ENCODE results near the gene GPSM1. TPM values are rescaled to one million over a fixed set of nuclear protein-coding genes. Genes with fewer than 3 reads are reported as not detected.

GPSM1 gene
- total and polyA plus RNA-seq, 2 donors (not counting 1 experiment from before 2014, with no cell fraction given) = 2.4 to 6.3 TPM

DNA sequence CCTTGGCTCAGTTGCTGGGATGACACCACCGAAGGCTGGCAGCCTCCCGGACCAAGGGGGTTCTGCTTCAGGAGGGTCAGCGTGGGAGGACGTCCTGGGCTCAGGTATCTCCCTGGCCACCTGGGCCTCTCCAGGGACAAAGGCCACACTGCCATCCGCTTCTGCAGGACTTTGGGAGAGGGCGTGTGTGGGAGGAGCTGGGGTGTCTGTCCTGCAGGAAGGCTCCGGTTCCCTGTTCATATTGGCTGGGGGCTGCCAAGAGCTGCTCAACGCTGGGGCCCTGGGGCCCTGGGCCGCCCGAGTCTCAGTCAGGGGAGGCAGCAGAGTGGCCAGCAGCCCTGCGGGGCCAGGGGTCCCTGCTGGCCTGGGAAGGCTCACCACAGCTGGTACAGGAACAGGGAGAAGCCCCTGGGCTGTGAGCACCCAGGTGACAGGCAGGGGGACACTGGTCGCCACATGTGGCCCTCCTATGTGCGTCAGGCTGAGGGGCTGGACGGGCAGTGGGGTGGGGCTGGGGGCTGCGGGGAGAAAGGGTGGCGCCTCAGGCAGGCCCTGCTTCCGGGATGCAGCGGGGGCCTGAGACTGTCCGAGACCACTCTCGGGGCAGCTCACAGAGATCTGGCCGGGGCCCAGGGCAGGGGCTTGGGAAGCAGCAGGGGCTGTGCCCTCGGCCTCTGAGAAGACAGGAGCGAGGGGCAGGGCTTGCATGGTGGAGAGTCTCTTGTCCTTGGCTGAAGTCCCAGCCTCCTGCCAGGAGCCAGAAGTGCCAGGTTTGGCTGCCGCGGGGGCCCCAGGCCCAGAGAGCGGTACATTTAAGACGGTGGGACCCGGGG is 51.0 kb downstream of the GPSM1 start:
- H3K4me2 ChIP-seq (replicated peaks; ENCODE audit: low read depth, low read length, poor library complexity, severe bottlenecking) = no peak overlapping the region
- no peaks in the 10 kb centered on the region for H3K27me3 ChIP-seq (replicated peaks in 1 of 4; ENCODE audit: control extremely low read depth in 1 of 4, control insufficient read depth in 3 of 4, insufficient read depth in 4 of 4, low read length in 3 of 4)
- no peak overlapping the region for H3K27ac Mint-ChIP-seq
- H3K4me3 Mint-ChIP-seq = no peak overlapping the region
- no peaks in the 10 kb centered on the region for H3K4me1 Mint-ChIP-seq
- H3K36me3 ChIP-seq (replicated peaks in 1 of 2; ENCODE audit: control extremely low read depth in 1 of 2, control insufficient read depth in 1 of 2, extremely low read depth in 1 of 2, insufficient read depth in 2 of 2, low read length in 1 of 2) = peaks cover 0 to 17% of the 10 kb centered on the region in 2 experiments
- WGBS (ENCODE audit: insufficient coverage) = 96% methylated on average over 25 of the region's 28 CpGs
- H3K27me3 Mint-ChIP-seq = no peaks in the 10 kb centered on the region
- no peak for TF ChIP-seq EZH2 (IDR thresholded peaks at IDR 0.05; ENCODE audit: borderline replicate concordance, insufficient read depth, low read depth, low read length, poor library complexity, severe bottlenecking)
- H2AFZ ChIP-seq (ENCODE audit: insufficient read depth, low read depth, low read length, poor library complexity, severe bottlenecking) = no peak overlapping the region
- H3K4me1 ChIP-seq (ENCODE audit: control insufficient read depth in 2 of 2, insufficient read depth in 2 of 2, low read length in 2 of 2) = peaks cover 2 to 3% of the 10 kb centered on the region in 2 donors
- no peaks in the 10 kb centered on the region for H3K9me3 ChIP-seq (ENCODE audit: control extremely low read depth in 1 of 3, control insufficient read depth in 2 of 3, insufficient read depth in 1 of 3, low read length in 2 of 3)
- no peak overlapping the region for H3K4me3 ChIP-seq (ENCODE audit: control extremely low read depth in 1 of 5, extremely low read depth in 1 of 5, insufficient read depth in 1 of 5, low read depth in 2 of 5, low read length in 4 of 5)
- H4K20me1 ChIP-seq (ENCODE audit: control insufficient read depth, insufficient read depth, low read length, poor library complexity, severe bottlenecking) = no peaks in the 10 kb centered on the region
- H3K27ac ChIP-seq (ENCODE audit: low read length in 2 of 2) = no peak overlapping the region
- no peak overlapping the region for H3K9ac ChIP-seq (ENCODE audit: low read length)
- POLR2A ChIA-PET = no interaction called here
- intact Hi-C loops (cut with micrococcal nuclease) = no loop called here
- H3K79me2 ChIP-seq (ENCODE audit: control insufficient read depth, insufficient read depth, low read length) = no peaks in the 10 kb centered on the region
- CTCF ChIA-PET = interaction anchor here (0.9 kb wide), 1 partner anchor 13 kb away, joined by 3 read pairs; no protein-coding TSS in a partner anchor
- H3K9me3 Mint-ChIP-seq (ENCODE audit: insufficient read depth) = no peaks in the 10 kb centered on the region
- DNase-seq (no peak), ATAC-seq (ENCODE audit: low read depth) (no peak)

DNA sequence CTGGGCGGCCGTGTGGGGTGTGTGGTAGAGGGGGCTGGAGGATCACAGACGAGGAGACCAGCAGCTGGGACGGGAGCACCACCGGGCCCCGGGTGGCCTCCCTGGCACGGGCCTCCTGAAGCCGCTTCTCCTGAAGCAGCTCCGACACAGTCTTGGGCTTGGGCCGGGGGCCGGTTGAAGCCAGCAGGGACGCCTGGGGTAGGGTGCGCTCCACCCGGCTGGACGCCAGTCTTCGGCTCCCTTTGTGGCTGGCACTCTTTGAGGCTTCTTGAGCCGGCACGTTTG is 51.6 kb downstream of the GPSM1 start:
- 97% methylated on average over 18 of the region's 18 CpGs for WGBS (ENCODE audit: insufficient coverage)
- Histone ChIP-seq H3K27me3 (replicated peaks in 1 of 4; ENCODE audit: control extremely low read depth in 1 of 4, control insufficient read depth in 3 of 4, insufficient read depth in 4 of 4, low read length in 3 of 4) (no peaks in the 10 kb centered on the region), H4K20me1 (ENCODE audit: control insufficient read depth, insufficient read depth, low read length, poor library complexity, severe bottlenecking) (no peaks in the 10 kb centered on the region), H3K9ac (ENCODE audit: low read length) (no peak overlapping the region), H3K9me3 (ENCODE audit: control extremely low read depth in 1 of 3, control insufficient read depth in 2 of 3, insufficient read depth in 1 of 3, low read length in 2 of 3) (no peaks in the 10 kb centered on the region), H3K4me2 (replicated peaks; ENCODE audit: low read depth, low read length, poor library complexity, severe bottlenecking) (no peak overlapping the region), H3K36me3 (replicated peaks in 1 of 2; ENCODE audit: control extremely low read depth in 1 of 2, control insufficient read depth in 1 of 2, extremely low read depth in 1 of 2, insufficient read depth in 2 of 2, low read length in 1 of 2) (peaks cover 0 to 17% of the 10 kb centered on the region in 2 experiments), H3K4me1 (ENCODE audit: control insufficient read depth in 2 of 2, insufficient read depth in 2 of 2, low read length in 2 of 2) (no peaks in the 10 kb centered on the region), H3K4me3 (ENCODE audit: control extremely low read depth in 1 of 5, extremely low read depth in 1 of 5, insufficient read depth in 1 of 5, low read depth in 2 of 5, low read length in 4 of 5) (no peak overlapping the region), H3K79me2 (ENCODE audit: control insufficient read depth, insufficient read depth, low read length) (no peaks in the 10 kb centered on the region), H3K27ac (ENCODE audit: low read length in 2 of 2) (no peak overlapping the region), H2AFZ (ENCODE audit: insufficient read depth, low read depth, low read length, poor library complexity, severe bottlenecking) (no peak overlapping the region)
- ChIA-PET CTCF (interaction anchor here (0.9 kb wide), 1 partner anchor 14 kb away, joined by 3 read pairs; no protein-coding TSS in a partner anchor), POLR2A (no interaction called here)
- DNase-seq (no peak), ATAC-seq (ENCODE audit: low read depth) (no peak)
- no peaks in the 10 kb centered on the region for H3K9me3 Mint-ChIP-seq (ENCODE audit: insufficient read depth)
- TF ChIP-seq, protein P1, sequence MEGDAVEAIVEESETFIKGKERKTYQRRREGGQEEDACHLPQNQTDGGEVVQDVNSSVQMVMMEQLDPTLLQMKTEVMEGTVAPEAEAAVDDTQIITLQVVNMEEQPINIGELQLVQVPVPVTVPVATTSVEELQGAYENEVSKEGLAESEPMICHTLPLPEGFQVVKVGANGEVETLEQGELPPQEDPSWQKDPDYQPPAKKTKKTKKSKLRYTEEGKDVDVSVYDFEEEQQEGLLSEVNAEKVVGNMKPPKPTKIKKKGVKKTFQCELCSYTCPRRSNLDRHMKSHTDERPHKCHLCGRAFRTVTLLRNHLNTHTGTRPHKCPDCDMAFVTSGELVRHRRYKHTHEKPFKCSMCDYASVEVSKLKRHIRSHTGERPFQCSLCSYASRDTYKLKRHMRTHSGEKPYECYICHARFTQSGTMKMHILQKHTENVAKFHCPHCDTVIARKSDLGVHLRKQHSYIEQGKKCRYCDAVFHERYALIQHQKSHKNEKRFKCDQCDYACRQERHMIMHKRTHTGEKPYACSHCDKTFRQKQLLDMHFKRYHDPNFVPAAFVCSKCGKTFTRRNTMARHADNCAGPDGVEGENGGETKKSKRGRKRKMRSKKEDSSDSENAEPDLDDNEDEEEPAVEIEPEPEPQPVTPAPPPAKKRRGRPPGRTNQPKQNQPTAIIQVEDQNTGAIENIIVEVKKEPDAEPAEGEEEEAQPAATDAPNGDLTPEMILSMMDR (IDR thresholded peaks at IDR 0.05) = no peak
- TF ChIP-seq EZH2 (IDR thresholded peaks at IDR 0.05; ENCODE audit: borderline replicate concordance, insufficient read depth, low read depth, low read length, poor library complexity, severe bottlenecking) = no peak
- no peak overlapping the region for H3K4me3 Mint-ChIP-seq
- H3K4me1 Mint-ChIP-seq = no peaks in the 10 kb centered on the region
- intact Hi-C loops (cut with micrococcal nuclease) = no loop called here
- H3K27me3 Mint-ChIP-seq = no peaks in the 10 kb centered on the region
- no peak overlapping the region for H3K27ac Mint-ChIP-seq

Data from B cell (primary cell).